Natural killer cell (primary cell): ENCODE data around the gene TPST2. TPM values are rescaled to one million over a fixed set of nuclear protein-coding genes. Genes with fewer than 3 reads are reported as not detected.

Experiments
- ATAC-seq, 3 donors: fragments of 150-1000 bp in 2 of 3; fragments of 200-7000 bp in 1 of 3; cut with Tn5 transposase; 1 replicate in 1 of 3; 2 replicates in 2 of 3; pipeline ENCODE4 v1.10.0; 2021; ENCODE audit warnings: mild to moderate bottlenecking in 2 of 3, moderate library complexity in 2 of 3
- DNase-seq, 2 donors: peaks; one replicate each; pipeline versions ENCODE4 v3.0.0 to v3.0.0-alpha.2; 2013 to 2021; ENCODE audit warnings: mixed read lengths in 1 of 2
- H3K27ac ChIP-seq: one replicate; pipeline ENCODE4 v1.5.1; 2013; ENCODE audit warnings: mild to moderate bottlenecking, low read length
- H3K27me3 ChIP-seq: one replicate; pipeline ENCODE4 v1.6.1; 2013; ENCODE audit warnings: low read length; ENCODE audit not compliant: control insufficient read depth, insufficient read depth
- H3K36me3 ChIP-seq: one replicate; pipeline ENCODE4 v1.6.1; 2013; ENCODE audit warnings: low read length; ENCODE audit not compliant: control insufficient read depth, insufficient read depth
- H3K4me1 ChIP-seq: one replicate; pipeline ENCODE4 v1.6.1; 2013; ENCODE audit warnings: low read length; ENCODE audit not compliant: control insufficient read depth, insufficient read depth
- H3K4me3 ChIP-seq: one replicate; pipeline ENCODE4 v1.5.1; 2013; ENCODE audit warnings: low read length
- H3K9me3 ChIP-seq: one replicate; pipeline ENCODE4 v1.6.1; 2013; ENCODE audit warnings: low read length; ENCODE audit not compliant: control insufficient read depth, insufficient read depth
- H3K27ac Mint-ChIP-seq, 2 donors: one replicate each; pipeline ENCODE4 v1.8.0; 2022; ENCODE audit warnings: mild to moderate bottlenecking in 2 of 2, mixed read lengths in 2 of 2, moderate library complexity in 1 of 2
- H3K27me3 Mint-ChIP-seq, 2 donors: one replicate each; pipeline ENCODE4 v1.8.0; 2022; ENCODE audit warnings: low read depth in 2 of 2, mixed read lengths in 2 of 2
- H3K36me3 Mint-ChIP-seq: one replicate; pipeline ENCODE4 v1.8.0; 2022; ENCODE audit warnings: mixed read lengths
- H3K4me1 Mint-ChIP-seq, 2 donors: one replicate each; pipeline ENCODE4 v1.8.0; 2022; ENCODE audit warnings: mixed read lengths in 2 of 2
- H3K4me3 Mint-ChIP-seq: one replicate; pipeline ENCODE4 v1.8.0; 2022; ENCODE audit warnings: mild to moderate bottlenecking, moderate library complexity, mixed read lengths
- H3K9me3 Mint-ChIP-seq, 2 donors: one replicate each; pipeline ENCODE4 v1.8.0; 2022; ENCODE audit warnings: mixed read lengths in 2 of 2
- WGBS: methylation state at CpG from one replicate; pipeline ENCODE4 v1.1.7; 2013; ENCODE audit warnings: missing lambda C conversion rate; ENCODE audit not compliant: insufficient coverage; 5-methylcytosine and 5-hydroxymethylcytosine counted together
- intact Hi-C: fragments of 100-400 bp; cut with micrococcal nuclease; formaldehyde crosslinking; loops from one replicate; pipeline ENCODE4 v1.14.2; 2022
- total RNA-seq, 4 donors: library from RNA; stranded (reverse); fragments of 120-200 nt in 1 of 4; gene quantifications; one replicate each; pipeline versions ENCODE4 v1.2.3 to v1.2.4, GENCODE V29; 2013 to 2022
- TF ChIP-seq, protein P1 (sequence below): fragments of 200-600 bp; IDR thresholded peaks from one replicate; pipeline ENCODE4 v1.8.0; 2022; ENCODE audit warnings: antibody characterized with exemption

TPST2 gene
- total RNA-seq, 3 donors from 2014 or later (not counting 1 experiment from before 2014, with no cell fraction given) = 145 to 206 (median 155) TPM

DNA sequence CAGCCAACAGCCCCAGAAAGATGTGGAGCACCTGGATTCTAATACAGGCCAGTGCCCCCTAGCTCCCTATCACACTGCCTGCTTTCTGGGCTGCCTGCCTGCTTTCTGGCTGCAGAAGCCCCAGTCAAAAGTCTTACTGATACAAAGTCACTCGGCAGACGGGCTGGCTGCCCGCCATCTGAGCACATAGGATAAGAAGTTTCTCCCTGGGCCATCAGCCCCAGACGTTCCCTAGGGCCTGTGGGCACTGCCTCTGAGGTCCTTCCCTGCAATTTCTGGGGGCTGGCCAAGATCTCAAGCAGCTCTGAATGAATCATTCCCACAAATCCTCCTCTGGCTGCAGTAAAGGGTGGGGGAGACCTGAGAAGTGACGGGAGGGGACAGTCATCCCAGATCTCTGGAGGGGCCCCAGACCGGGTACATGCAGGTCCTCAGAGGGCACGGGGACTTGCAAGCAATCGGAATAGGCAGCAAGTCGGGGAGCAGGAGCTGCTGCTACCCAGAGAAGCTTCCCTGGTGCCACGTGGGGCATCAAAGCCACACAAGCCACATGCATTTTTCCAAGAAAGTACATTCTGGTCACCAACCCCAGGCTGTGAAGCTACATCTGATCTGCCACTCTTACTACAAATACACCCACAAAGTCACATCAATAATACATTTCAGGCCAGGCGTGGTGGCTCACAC is 4.7 kb downstream of the TPST2 start:
- no peak for DNase-seq
- Mint-ChIP-seq H3K9me3 (no peaks in the 10 kb centered on the region), H3K36me3 (no peaks in the 10 kb centered on the region), H3K4me1 (peaks cover 67 to 76% of the 10 kb centered on the region in 2 donors), H3K4me3 (peak overlapping the region; percentile 82), H3K27me3 (no peaks in the 10 kb centered on the region), H3K27ac (peak overlapping the region; percentile 92 to 94)
- H3K4me3 ChIP-seq = no peak overlapping the region
- intact Hi-C loops = loop anchor here (5.0 kb wide), 1 partner anchor 38 kb away; no protein-coding TSS in a partner anchor
- H3K27me3 ChIP-seq = no peaks in the 10 kb centered on the region
- WGBS = 44% methylated on average over 11 of the region's 11 CpGs
- H3K27ac ChIP-seq = peak overlapping the region; percentile 15
- no peaks in the 10 kb centered on the region for H3K9me3 ChIP-seq
- TF ChIP-seq, protein P1, sequence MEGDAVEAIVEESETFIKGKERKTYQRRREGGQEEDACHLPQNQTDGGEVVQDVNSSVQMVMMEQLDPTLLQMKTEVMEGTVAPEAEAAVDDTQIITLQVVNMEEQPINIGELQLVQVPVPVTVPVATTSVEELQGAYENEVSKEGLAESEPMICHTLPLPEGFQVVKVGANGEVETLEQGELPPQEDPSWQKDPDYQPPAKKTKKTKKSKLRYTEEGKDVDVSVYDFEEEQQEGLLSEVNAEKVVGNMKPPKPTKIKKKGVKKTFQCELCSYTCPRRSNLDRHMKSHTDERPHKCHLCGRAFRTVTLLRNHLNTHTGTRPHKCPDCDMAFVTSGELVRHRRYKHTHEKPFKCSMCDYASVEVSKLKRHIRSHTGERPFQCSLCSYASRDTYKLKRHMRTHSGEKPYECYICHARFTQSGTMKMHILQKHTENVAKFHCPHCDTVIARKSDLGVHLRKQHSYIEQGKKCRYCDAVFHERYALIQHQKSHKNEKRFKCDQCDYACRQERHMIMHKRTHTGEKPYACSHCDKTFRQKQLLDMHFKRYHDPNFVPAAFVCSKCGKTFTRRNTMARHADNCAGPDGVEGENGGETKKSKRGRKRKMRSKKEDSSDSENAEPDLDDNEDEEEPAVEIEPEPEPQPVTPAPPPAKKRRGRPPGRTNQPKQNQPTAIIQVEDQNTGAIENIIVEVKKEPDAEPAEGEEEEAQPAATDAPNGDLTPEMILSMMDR = no peak
- H3K4me1 ChIP-seq = peaks cover 73% of the 10 kb centered on the region
- H3K36me3 ChIP-seq = peaks cover 20% of the 10 kb centered on the region
- no peak for ATAC-seq

GRCh38 chr22:26584010-26584409 is 5.9 kb downstream of the TPST2 start:
- peak overlapping the region; percentile 82 for H3K4me3 Mint-ChIP-seq
- WGBS = 98% methylated on average over 3 of the region's 4 CpGs
- H3K27ac Mint-ChIP-seq = peak overlapping the region; percentile 92 to 94
- peaks cover 83% of the 10 kb centered on the region for H3K4me1 ChIP-seq
- DNase-seq (no peak), ATAC-seq (no peak)
- H3K4me3 ChIP-seq = no peak overlapping the region
- peak overlapping the region; percentile 11 for H3K27ac ChIP-seq
- TF ChIP-seq, protein P1 = no peak
- H3K9me3 ChIP-seq = no peaks in the 10 kb centered on the region
- H3K9me3 Mint-ChIP-seq = no peaks in the 10 kb centered on the region
- no peaks in the 10 kb centered on the region for H3K27me3 ChIP-seq
- H3K36me3 ChIP-seq = peaks cover 20% of the 10 kb centered on the region
- H3K36me3 Mint-ChIP-seq = no peaks in the 10 kb centered on the region
- peaks cover 78 to 86% of the 10 kb centered on the region in 2 donors for H3K4me1 Mint-ChIP-seq
- intact Hi-C loops = no loop called here
- H3K27me3 Mint-ChIP-seq = no peaks in the 10 kb centered on the region

DNA sequence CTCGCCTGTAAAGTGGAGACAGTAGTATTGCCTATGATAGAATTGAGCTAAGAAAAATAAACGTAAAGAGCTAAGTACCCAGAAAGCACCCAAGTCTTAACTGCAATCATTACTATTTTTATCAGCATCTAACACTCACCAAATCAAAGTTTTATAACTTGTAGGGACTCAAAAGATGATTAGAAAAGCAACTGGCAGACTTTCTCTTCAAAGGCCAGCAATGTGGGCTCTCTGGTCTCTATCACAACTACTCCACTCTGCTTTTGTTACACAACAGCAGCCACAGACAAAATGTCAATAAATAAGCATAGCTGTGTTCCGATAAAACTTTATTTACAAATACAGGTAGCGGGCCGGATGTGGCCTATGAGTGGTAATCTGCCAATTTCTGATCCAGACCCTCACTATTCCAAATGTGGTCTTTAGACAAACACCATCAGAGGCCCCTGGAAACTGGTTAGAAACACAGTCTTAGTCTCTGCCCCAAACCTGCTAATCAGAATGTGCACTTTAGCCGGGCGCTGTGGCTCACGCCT is 8.2 kb downstream of the TPST2 start:
- intact Hi-C loops = no loop called here
- H3K9me3 Mint-ChIP-seq = no peaks in the 10 kb centered on the region
- ATAC-seq (no peak), DNase-seq (no peak)
- TF ChIP-seq, protein P1 = no peak
- H3K4me3 Mint-ChIP-seq = peak overlapping the region; percentile 79
- H3K27me3 Mint-ChIP-seq = no peaks in the 10 kb centered on the region
- H3K27me3 ChIP-seq = no peaks in the 10 kb centered on the region
- H3K27ac ChIP-seq = no peak overlapping the region
- no peak overlapping the region for H3K4me3 ChIP-seq
- peaks cover 87% of the 10 kb centered on the region for H3K4me1 ChIP-seq
- no peaks in the 10 kb centered on the region for H3K9me3 ChIP-seq
- H3K4me1 Mint-ChIP-seq = peaks cover 78 to 79% of the 10 kb centered on the region in 2 donors
- peaks cover 20% of the 10 kb centered on the region for H3K36me3 ChIP-seq
- H3K36me3 Mint-ChIP-seq = no peaks in the 10 kb centered on the region
- 93% methylated on average over 7 of the region's 8 CpGs for WGBS
- peak overlapping the region; percentile 92 to 94 for H3K27ac Mint-ChIP-seq
